GM13976 (cell line): ENCODE data around the gene HYAL1.

Experiments used
- DNase-seq: peaks from one replicate; pipeline ENCODE4 v3.0.0; 2012; ENCODE audit warnings: low spot score
- in situ Hi-C: fragments of 300-500 bp; cut with MboI; formaldehyde crosslinking; loops from one replicate; pipeline ENCODE4 v1.12.0; 2022; ENCODE audit warnings: low sequenced_read_pairs, mixed read lengths, inconsistent platforms; ENCODE audit not compliant: unreplicated experiment
- TF ChIP-seq, protein P1 (sequence below): IDR thresholded peaks from 2 replicates; pipeline ENCODE4 v1.5.1; 2012; ENCODE audit warnings: borderline replicate concordance, mild to moderate bottlenecking; ENCODE audit not compliant: insufficient read depth; ENCODE audit errors: extremely low read depth, missing control alignments, control extremely low read depth

The HYAL1 gene

DNA sequence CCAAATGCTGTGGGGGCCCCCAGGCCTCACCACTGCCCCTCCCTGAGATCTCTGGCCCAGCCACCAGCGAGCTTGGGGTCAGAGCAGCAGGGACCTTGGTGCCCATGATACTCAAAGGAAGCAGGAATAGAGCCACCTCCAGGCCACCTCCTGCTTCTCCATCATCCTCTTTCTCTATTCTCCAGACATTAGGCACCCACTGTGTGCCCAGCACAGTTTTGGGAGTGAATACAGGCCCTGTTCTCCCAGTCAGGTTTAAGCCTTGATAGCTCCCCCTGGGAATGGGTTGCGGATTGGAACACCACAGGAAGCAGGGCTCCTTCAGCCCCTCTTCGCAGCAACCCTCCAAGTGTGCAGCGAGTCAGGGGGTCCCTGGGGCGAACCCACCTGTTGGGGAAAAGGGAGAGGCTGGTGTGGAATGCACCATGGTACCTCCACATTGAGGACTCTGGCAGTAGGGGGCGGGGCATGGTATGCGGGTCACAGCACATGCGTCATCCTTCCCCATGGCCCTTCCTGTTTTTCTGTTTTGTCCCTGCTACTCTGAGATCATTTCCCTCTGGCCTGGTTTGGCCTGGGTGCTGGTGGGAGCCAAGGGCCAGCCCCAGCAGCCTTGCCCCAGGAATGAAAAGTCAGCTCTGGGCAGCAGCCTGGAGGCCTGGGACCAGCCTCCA lies 48.7 kb downstream of the HYAL1 start:
- TF ChIP-seq, protein P1, sequence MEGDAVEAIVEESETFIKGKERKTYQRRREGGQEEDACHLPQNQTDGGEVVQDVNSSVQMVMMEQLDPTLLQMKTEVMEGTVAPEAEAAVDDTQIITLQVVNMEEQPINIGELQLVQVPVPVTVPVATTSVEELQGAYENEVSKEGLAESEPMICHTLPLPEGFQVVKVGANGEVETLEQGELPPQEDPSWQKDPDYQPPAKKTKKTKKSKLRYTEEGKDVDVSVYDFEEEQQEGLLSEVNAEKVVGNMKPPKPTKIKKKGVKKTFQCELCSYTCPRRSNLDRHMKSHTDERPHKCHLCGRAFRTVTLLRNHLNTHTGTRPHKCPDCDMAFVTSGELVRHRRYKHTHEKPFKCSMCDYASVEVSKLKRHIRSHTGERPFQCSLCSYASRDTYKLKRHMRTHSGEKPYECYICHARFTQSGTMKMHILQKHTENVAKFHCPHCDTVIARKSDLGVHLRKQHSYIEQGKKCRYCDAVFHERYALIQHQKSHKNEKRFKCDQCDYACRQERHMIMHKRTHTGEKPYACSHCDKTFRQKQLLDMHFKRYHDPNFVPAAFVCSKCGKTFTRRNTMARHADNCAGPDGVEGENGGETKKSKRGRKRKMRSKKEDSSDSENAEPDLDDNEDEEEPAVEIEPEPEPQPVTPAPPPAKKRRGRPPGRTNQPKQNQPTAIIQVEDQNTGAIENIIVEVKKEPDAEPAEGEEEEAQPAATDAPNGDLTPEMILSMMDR: no peak
- in situ Hi-C loops: no loop called here
- no peak for DNase-seq

- TF ChIP-seq, protein P1: no peak
- in situ Hi-C loops: no loop called here
- DNase-seq: no peak
Measured at GRCh38 chr3:50251220-50251619, 52.2 kb downstream of the HYAL1 start.

GRCh38 chr3:50250514-50250913 lies 52.9 kb downstream of the HYAL1 start:
- no peak for DNase-seq
- in situ Hi-C loops: no loop called here
- TF ChIP-seq, protein P1: no peak
